A673 (cell line): ENCODE results near the gene CHGA. TPM values are rescaled to one million over a fixed set of nuclear protein-coding genes. Genes with fewer than 3 reads are reported as not detected.

Experiments used
- BruUV-seq: library from RNA; stranded (reverse); fragments of 400-500 nt; replicated peaks from 2 replicates; lab custom pipeline; 2021; lab: Mats Ljungman, UMichigan
- CTCF ChIA-PET: fragments of 300-600 bp; sonication (Branson Sonifier 250); formaldehyde crosslinking; loops from one replicate; lab custom pipeline; 2022; ENCODE audit warnings: antibody characterized with exemption; lab: Charles Lee
- POLR2A ChIA-PET: fragments of 300-600 bp; sonication (Branson Sonifier 250); formaldehyde crosslinking; loops from one replicate; lab custom pipeline; 2022; ENCODE audit warnings: antibody characterized with exemption; ENCODE audit not compliant: low non-redundant PET; lab: Charles Lee
- DNase-seq: peaks from one replicate; pipeline ENCODE4 v3.0.0-alpha.2; 2015; ENCODE audit warnings: low spot score
- H3K27ac ChIP-seq: fragments of 200-600 bp; sonication (generic); 2 replicates; pipeline ENCODE4 v1.5.1; 2016; ENCODE audit warnings: mixed run types, low read depth, mild to moderate bottlenecking, mixed read lengths, antibody characterized with exemption, low read length; ENCODE audit not compliant: poor library complexity, severe bottlenecking
- H3K27me3 ChIP-seq: fragments of 200-600 bp; sonication (generic); replicated peaks from 2 replicates; pipeline ENCODE4 v1.6.1; 2017; ENCODE audit warnings: mixed run types, low read depth, mild to moderate bottlenecking, mixed read lengths, antibody characterized with exemption, low read length; ENCODE audit not compliant: insufficient read depth, poor library complexity
- H3K36me3 ChIP-seq: fragments of 200-600 bp; sonication (generic); 2 replicates; pipeline ENCODE4 v1.6.1; 2016; ENCODE audit warnings: mixed run types, mild to moderate bottlenecking, mixed read lengths, antibody characterized with exemption, low read length; ENCODE audit not compliant: insufficient read depth, poor library complexity, severe bottlenecking
- H3K4me1 ChIP-seq: fragments of 200-600 bp; sonication (generic); 2 replicates; pipeline ENCODE4 v1.6.1; 2017; ENCODE audit warnings: mixed run types, mild to moderate bottlenecking, mixed read lengths, antibody characterized with exemption, low read length; ENCODE audit not compliant: insufficient read depth, poor library complexity, severe bottlenecking
- H3K4me3 ChIP-seq: fragments of 200-600 bp; sonication (generic); 2 replicates; pipeline ENCODE4 v1.5.1; 2016; ENCODE audit warnings: low read depth, mixed run types, mild to moderate bottlenecking, mixed read lengths, low read length; ENCODE audit not compliant: poor library complexity, severe bottlenecking
- H3K9me3 ChIP-seq: fragments of 200-600 bp; sonication (generic); 2 replicates; pipeline ENCODE4 v1.6.1; 2016; ENCODE audit warnings: mixed run types, low read depth, mild to moderate bottlenecking, mixed read lengths, antibody characterized with exemption, low read length; ENCODE audit not compliant: poor library complexity, severe bottlenecking
- CTCF ChIP-seq: fragments of 300-800, 200-600 bp; sonication (generic); conservative IDR thresholded peaks from 2 replicates; pipeline ENCODE4 v1.5.1; 2017; ENCODE audit warnings: low read depth, mild to moderate bottlenecking, antibody characterized with exemption, low read length, moderate library complexity, mixed read lengths
- EZH2 ChIP-seq: fragments of 200-600 bp; sonication (generic); IDR thresholded peaks from 2 replicates; pipeline ENCODE4 v1.6.1; 2017; ENCODE audit warnings: borderline replicate concordance, low read depth, mild to moderate bottlenecking, mixed read lengths, antibody characterized with exemption, low read length; ENCODE audit not compliant: poor library complexity, severe bottlenecking
- intact Hi-C: fragments of 100-400 bp; cut with micrococcal nuclease; formaldehyde crosslinking; loops from one replicate; pipeline ENCODE4 v1.10.0; 2022; ENCODE audit not compliant: unreplicated experiment
- total RNA-seq: library from RNA; stranded (reverse); gene quantifications from 2 replicates; pipeline ENCODE4 v1.2.3, GENCODE V29; 2021

Gene CHGA
- total RNA-seq, 1 experiment from 2014 or later = 14.8 TPM

DNA sequence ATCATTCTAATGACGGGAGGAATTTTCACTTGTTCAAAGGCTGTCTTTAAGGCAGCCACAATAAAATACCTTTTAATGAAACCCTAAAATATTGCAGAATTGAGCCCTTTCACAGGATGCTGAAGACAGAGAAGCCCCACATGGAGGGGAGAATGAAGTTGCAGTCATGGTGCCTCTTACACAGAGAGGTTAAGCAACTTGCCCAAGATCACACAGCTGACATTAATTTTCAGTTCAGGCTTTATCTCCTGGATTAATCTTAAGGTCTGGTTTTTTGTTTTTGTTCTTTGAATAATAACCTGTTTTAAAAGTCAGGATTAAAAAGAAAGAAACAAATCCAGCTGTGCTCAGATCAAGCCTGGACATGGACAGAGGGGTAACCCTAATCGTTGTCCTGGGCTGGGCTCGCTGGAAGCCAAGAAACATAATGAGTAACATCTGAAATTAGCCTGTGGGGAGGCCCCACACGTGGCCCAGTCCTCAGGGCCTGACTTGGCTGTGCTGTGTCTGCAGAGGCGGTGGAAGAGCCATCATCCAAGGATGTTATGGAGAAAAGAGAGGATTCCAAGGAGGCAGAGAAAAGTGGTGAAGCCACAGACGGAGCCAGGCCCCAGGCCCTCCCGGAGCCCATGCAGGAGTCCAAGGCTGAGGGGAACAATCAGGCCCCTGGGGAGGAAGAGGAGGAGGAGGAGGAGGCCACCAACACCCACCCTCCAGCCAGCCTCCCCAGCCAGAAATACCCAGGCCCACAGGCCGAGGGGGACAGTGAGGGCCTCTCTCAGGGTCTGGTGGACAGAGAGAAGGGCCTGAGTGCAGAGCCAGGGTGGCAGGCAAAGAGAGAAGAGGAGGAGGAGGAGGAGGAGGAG is 8.0 kb downstream of the CHGA start:
- H3K9me3 ChIP-seq = no peaks in the 10 kb centered on the region
- H3K4me1 ChIP-seq = no peaks in the 10 kb centered on the region
- no peaks in the 10 kb centered on the region for H3K36me3 ChIP-seq
- no peaks in the 10 kb centered on the region for H3K27me3 ChIP-seq
- no TSS peak for BruUV-seq
- ChIA-PET CTCF (no interaction called here), POLR2A (no interaction called here)
- H3K4me3 ChIP-seq = no peak overlapping the region
- H3K27ac ChIP-seq = no peak overlapping the region
- intact Hi-C loops = no loop called here
- TF ChIP-seq CTCF (no peak), EZH2 (no peak)
- no peak for DNase-seq

DNA sequence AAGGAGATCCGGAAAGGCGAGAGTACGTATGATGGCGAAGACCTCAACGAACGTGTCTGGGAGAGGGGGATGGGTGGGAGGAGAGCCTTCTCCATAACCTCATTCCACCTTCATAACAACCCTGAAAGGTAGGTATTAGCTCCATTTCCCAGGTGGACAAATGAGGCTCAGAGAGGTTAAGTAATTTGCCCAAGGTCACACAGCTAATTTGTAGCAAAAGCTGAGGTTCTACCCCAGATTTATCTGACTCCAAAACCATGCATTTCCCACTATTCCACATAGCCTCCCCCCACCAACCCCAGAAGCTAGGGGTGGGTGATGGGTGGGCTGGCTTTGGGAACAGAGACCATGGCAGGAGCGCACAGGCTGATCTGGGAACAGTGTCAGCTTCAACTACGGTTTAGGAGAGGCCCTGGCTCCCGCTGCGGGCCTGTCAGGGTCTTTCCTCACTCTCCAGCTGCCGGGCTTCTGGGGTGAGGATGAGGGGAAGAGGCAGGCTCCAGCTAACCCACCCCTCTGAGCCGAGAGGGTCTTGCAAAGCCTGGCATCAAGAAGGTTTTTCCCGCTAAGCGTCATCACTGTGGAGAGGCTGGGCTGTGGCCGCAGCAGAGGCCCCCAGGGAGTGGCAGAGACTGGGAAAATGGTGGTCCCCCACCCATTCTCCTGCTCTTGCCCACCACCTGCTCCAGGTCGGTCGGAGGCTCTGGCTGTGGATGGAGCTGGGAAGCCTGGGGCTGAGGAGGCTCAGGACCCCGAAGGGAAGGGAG is 8.9 kb downstream of the CHGA start:
- no peak for TF ChIP-seq CTCF
- no peak for TF ChIP-seq EZH2
- Histone ChIP-seq H3K9me3 (no peaks in the 10 kb centered on the region), H3K27me3 (no peaks in the 10 kb centered on the region), H3K4me3 (no peak overlapping the region), H3K36me3 (no peaks in the 10 kb centered on the region), H3K4me1 (no peaks in the 10 kb centered on the region), H3K27ac (no peak overlapping the region)
- BruUV-seq = no TSS peak
- ChIA-PET POLR2A (no interaction called here), CTCF (no interaction called here)
- no peak for DNase-seq
- intact Hi-C loops = no loop called here

- TF ChIP-seq EZH2 (no peak), CTCF (no peak)
- Histone ChIP-seq H3K4me1 (no peaks in the 10 kb centered on the region), H3K27me3 (no peaks in the 10 kb centered on the region), H3K36me3 (no peaks in the 10 kb centered on the region), H3K9me3 (no peaks in the 10 kb centered on the region), H3K4me3 (no peak overlapping the region), H3K27ac (no peak overlapping the region)
- no peak for DNase-seq
- no TSS peak for BruUV-seq
- ChIA-PET POLR2A (no interaction called here), CTCF (no interaction called here)
- intact Hi-C loops = no loop called here
Measured at GRCh38 chr14:92932448-92933395, 9.8 kb downstream of the CHGA start.
